OCI-LY1 (cell line): Measurements from ENCODE around the gene ALPK1.

ENCODE experiments used
- H2AFZ ChIP-seq: fragments of 200-600 bp; sonication (generic), shearing (Covaris generic); 2 replicates; pipeline ENCODE4 v1.6.0; 2014; ENCODE audit warnings: antibody characterized with exemption, mild to moderate bottlenecking, low read length
- H3F3A ChIP-seq: fragments of 200-600 bp; sonication (generic), shearing (Covaris generic); 2 replicates; pipeline ENCODE4 v1.6.0; 2014; ENCODE audit warnings: mild to moderate bottlenecking, antibody characterized with exemption, low read length, moderate library complexity; ENCODE audit not compliant: insufficient read depth
- H3K27ac ChIP-seq: fragments of 200-600 bp; sonication (generic); 2 replicates; pipeline ENCODE4 v1.5.1; 2014; ENCODE audit warnings: low read length, mixed run types, mild to moderate bottlenecking, low read depth; ENCODE audit not compliant: poor library complexity, severe bottlenecking
- H3K27me3 ChIP-seq: fragments of 200-600 bp; sonication (generic); 2 replicates; pipeline ENCODE4 v1.6.0; 2014; ENCODE audit warnings: antibody characterized with exemption, mild to moderate bottlenecking, low read length, moderate library complexity; ENCODE audit not compliant: insufficient read depth
- H3K36me3 ChIP-seq: fragments of 200-600 bp; sonication (generic); 2 replicates; pipeline ENCODE4 v1.6.1; 2014; ENCODE audit warnings: mild to moderate bottlenecking, antibody characterized with exemption, low read length, moderate library complexity, mixed read lengths; ENCODE audit not compliant: insufficient read depth
- H3K4me1 ChIP-seq: fragments of 200-600 bp; sonication (generic); 2 replicates; pipeline ENCODE4 v1.5.1; 2014; ENCODE audit warnings: mild to moderate bottlenecking, low read length, moderate library complexity; ENCODE audit not compliant: insufficient read depth, severe bottlenecking
- H3K4me2 ChIP-seq: fragments of 200-600 bp; sonication (generic), shearing (Covaris generic); 2 replicates; pipeline ENCODE4 v1.6.1; 2014; ENCODE audit warnings: low read length
- H3K4me3 ChIP-seq: fragments of 200-600 bp; sonication (generic); 2 replicates; pipeline ENCODE4 v1.5.1; 2014; ENCODE audit warnings: low read length, low read depth, mild to moderate bottlenecking, mixed read lengths; ENCODE audit not compliant: poor library complexity, severe bottlenecking
- H3K79me2 ChIP-seq: fragments of 200-600 bp; shearing (Covaris generic); 2 replicates; pipeline ENCODE4 v1.6.1; 2016; ENCODE audit warnings: mixed run types, low read length, mixed read lengths; ENCODE audit not compliant: insufficient read depth
- H3K9ac ChIP-seq: fragments of 200-600 bp; sonication (generic), shearing (Covaris generic); 2 replicates; pipeline ENCODE4 v1.6.1; 2014; ENCODE audit warnings: mild to moderate bottlenecking, low read length, mixed read lengths
- H3K9me2 ChIP-seq: fragments of 200-600 bp; sonication (generic), shearing (Covaris generic); 2 replicates; pipeline ENCODE4 v1.6.1; 2014; ENCODE audit warnings: low read depth, mild to moderate bottlenecking, low read length, mixed read lengths
- H3K9me3 ChIP-seq: fragments of 200-600 bp; shearing (Covaris generic); 2 replicates; pipeline ENCODE4 v1.6.1; 2014; ENCODE audit warnings: low read length, mixed read lengths
- H4K20me1 ChIP-seq: fragments of 200-600 bp; sonication (generic), shearing (Covaris generic); 2 replicates; pipeline ENCODE4 v1.6.0; 2016; ENCODE audit warnings: mild to moderate bottlenecking, low read length; ENCODE audit not compliant: insufficient read depth
- EZH2 ChIP-seq: fragments of 200-600 bp; sonication (generic), shearing (Covaris generic); IDR thresholded peaks from 2 replicates; pipeline ENCODE4 v1.8.0; 2017; ENCODE audit warnings: borderline replicate concordance, mixed run types, mild to moderate bottlenecking, antibody characterized with exemption, low read length, moderate library complexity, mixed read lengths
- TF ChIP-seq, protein P1 (sequence below): fragments of 200-600 bp; sonication (generic), shearing (Covaris generic); IDR thresholded peaks from 2 replicates; pipeline ENCODE4 v1.5.1; 2017; ENCODE audit warnings: mild to moderate bottlenecking, antibody characterized with exemption, low read length, moderate library complexity, mixed read lengths

ALPK1 gene

DNA sequence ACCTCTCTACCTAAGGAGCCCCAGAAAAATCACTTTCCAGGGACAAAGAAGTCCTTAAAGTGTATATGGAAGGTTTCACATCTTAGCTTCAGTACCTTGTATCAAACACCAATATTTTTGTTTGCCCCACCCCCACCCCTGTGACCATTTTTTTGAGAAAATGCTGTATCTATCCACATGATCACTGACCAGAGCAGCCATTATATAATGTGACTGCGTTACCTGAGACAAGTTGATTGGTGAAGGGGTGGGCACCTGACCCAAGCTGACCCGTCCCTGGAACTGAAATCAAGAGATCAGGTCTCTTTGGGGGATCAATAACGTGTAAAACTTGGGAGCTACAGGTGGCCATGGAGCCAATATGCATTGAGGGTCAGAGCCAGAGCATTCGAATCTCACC is 22.2 kb upstream of the ALPK1 start:
- Histone ChIP-seq H2AFZ (no peak overlapping the region), H3K27ac (no peak overlapping the region), H3K9ac (no peak overlapping the region), H3K27me3 (no peaks in the 10 kb centered on the region), H3K9me3 (no peaks in the 10 kb centered on the region), H3K9me2 (no peaks in the 10 kb centered on the region), H3F3A (0 out of 2 replicates have a peak, but pooled peaks cover 3% of the 10 kb centered on the region), H3K36me3 (peaks cover 43% of the 10 kb centered on the region), H3K79me2 (peaks cover 53% of the 10 kb centered on the region), H3K4me2 (no peak overlapping the region), H4K20me1 (no peaks in the 10 kb centered on the region), H3K4me1 (peaks cover 18% of the 10 kb centered on the region), H3K4me3 (no peak overlapping the region)
- TF ChIP-seq EZH2, result no peak
- TF ChIP-seq, protein P1, sequence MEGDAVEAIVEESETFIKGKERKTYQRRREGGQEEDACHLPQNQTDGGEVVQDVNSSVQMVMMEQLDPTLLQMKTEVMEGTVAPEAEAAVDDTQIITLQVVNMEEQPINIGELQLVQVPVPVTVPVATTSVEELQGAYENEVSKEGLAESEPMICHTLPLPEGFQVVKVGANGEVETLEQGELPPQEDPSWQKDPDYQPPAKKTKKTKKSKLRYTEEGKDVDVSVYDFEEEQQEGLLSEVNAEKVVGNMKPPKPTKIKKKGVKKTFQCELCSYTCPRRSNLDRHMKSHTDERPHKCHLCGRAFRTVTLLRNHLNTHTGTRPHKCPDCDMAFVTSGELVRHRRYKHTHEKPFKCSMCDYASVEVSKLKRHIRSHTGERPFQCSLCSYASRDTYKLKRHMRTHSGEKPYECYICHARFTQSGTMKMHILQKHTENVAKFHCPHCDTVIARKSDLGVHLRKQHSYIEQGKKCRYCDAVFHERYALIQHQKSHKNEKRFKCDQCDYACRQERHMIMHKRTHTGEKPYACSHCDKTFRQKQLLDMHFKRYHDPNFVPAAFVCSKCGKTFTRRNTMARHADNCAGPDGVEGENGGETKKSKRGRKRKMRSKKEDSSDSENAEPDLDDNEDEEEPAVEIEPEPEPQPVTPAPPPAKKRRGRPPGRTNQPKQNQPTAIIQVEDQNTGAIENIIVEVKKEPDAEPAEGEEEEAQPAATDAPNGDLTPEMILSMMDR, result no peak

DNA sequence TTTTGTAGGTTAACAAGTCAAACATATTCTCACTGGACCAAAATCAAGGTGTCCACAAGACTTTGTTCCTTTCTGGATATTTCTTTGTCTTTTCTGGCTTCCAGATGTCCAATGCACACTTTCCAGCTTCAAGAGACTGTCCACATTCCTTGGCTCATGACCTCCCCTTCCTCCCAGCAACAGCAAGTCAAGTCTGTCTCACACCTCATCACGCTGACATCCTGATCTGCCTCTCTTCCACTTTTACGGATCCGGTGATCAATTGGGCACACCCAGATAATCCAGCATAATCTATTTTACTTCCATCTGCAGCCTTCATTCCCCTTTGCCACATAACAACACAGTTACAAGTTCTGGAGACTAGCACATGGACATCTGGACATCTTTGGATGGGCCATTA is 21.1 kb upstream of the ALPK1 start:
- no peak overlapping the region for H3K4me3 ChIP-seq
- H4K20me1 ChIP-seq, result no peaks in the 10 kb centered on the region
- no peaks in the 10 kb centered on the region for H3K9me3 ChIP-seq
- no peaks in the 10 kb centered on the region for H3K9me2 ChIP-seq
- TF ChIP-seq EZH2, result no peak
- TF ChIP-seq, protein P1, result no peak
- peaks cover 30% of the 10 kb centered on the region for H3K4me1 ChIP-seq
- H2AFZ ChIP-seq, result no peak overlapping the region
- H3K27ac ChIP-seq, result no peak overlapping the region
- peaks cover 65% of the 10 kb centered on the region for H3K79me2 ChIP-seq
- no peak overlapping the region for H3K9ac ChIP-seq
- H3K4me2 ChIP-seq, result no peak overlapping the region
- peaks cover 48% of the 10 kb centered on the region for H3K36me3 ChIP-seq
- 0 out of 2 replicates have a peak, but pooled peaks cover 3% of the 10 kb centered on the region for H3F3A ChIP-seq
- H3K27me3 ChIP-seq, result no peaks in the 10 kb centered on the region

DNA sequence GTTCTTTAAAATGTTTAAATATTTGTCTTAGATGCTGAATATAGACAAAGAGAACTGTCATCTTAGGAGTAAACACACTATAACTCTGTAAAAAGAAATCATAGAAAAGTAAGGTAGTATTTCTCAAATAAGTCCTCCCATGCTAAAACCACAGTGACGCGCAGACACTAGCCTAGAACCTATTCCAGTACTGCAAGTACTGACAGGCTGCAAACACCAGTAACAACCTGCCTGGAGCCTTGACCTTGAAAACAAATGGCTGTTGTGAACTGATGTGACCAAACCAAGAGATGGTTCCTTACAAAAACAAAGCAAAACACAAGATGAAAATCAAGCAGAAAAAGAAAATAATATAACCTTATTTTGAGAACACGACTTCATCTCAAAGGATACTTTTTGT is 19.9 kb upstream of the ALPK1 start:
- Histone ChIP-seq H3K9me3 (no peaks in the 10 kb centered on the region), H3F3A (0 out of 2 replicates have a peak, but pooled peaks cover 3% of the 10 kb centered on the region), H3K9ac (no peak overlapping the region), H3K4me1 (peaks cover 37% of the 10 kb centered on the region), H3K4me3 (no peak overlapping the region), H3K4me2 (no peak overlapping the region), H3K36me3 (peaks cover 58% of the 10 kb centered on the region), H4K20me1 (no peaks in the 10 kb centered on the region), H3K79me2 (peaks cover 74% of the 10 kb centered on the region), H3K27me3 (no peaks in the 10 kb centered on the region), H3K27ac (no peak overlapping the region), H3K9me2 (no peaks in the 10 kb centered on the region), H2AFZ (no peak overlapping the region)
- TF ChIP-seq EZH2, result no peak
- TF ChIP-seq, protein P1, result no peak
